ENCODE results near the gene MBTPS1.

- TF ChIP-seq CTCF (IDR thresholded peaks at IDR 0.05) (no peak), ZFX (IDR thresholded peaks at IDR 0.05; ENCODE audit: borderline replicate concordance) (no peak)
Measured at GRCh38 chr16:84052071-84052622, 64.6 kb downstream of the MBTPS1 start.

Data from 22Rv1 (cell line).